ENCODE data around the gene BEND5.

Gene BEND5

DNA sequence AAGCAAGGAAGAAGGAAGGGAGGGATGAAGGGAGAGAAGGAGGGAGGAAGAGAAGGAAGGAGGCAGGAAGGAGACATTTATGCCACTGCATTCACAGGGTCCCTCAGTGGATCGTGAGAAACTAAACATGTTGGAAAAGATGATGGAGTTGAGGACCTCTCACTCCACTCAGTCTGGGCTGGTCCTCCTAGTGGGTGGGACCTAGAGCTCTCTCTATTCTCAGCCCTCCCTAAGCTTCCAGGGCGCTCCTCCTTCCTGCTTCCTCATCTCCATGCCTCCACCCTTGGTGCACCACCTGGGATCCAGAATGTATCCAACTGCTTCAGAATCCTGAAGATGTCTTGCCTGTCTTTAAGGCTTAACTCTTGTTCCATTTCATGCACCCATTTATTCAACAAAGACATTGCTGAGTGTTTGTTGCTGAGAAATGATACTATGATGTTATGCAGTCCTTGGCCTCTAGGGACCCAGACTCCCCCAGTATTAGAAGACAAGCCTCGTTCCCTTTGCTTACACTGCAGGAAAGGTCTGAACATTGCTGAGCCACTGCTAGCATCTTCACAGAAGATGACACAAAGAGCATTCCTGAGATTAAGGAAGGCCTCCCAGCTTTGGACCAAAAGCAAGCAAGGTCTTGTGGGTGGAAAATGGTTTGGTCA lies 88.5 kb downstream of the BEND5 start:
- no peaks in the 10 kb centered on the region for H3K36me3 ChIP-seq (ENCODE audit: control insufficient read depth in 5 of 5, insufficient read depth in 5 of 5, low read length in 5 of 5)
- H3K9ac ChIP-seq (ENCODE audit: low read length in 5 of 5): no peak overlapping the region
- H3K27ac ChIP-seq (ENCODE audit: low read depth, low read length): no peak overlapping the region
- peaks cover 0 to 5% (median 1%) of the 10 kb centered on the region in 5 donors for H3K27me3 ChIP-seq (ENCODE audit: control insufficient read depth in 5 of 5, insufficient read depth in 4 of 5, low read length in 5 of 5)
- no peak overlapping the region for H3K4me3 ChIP-seq (ENCODE audit: low read depth in 1 of 5, low read length in 5 of 5)
- H3K4me1 ChIP-seq (ENCODE audit: control insufficient read depth in 5 of 5, insufficient read depth in 5 of 5, low read length in 5 of 5): peaks cover 0 to 12% (median 7%) of the 10 kb centered on the region in 5 donors
- no peaks in the 10 kb centered on the region for H3K9me3 ChIP-seq (ENCODE audit: control insufficient read depth in 5 of 5, low read length in 5 of 5)

DNA sequence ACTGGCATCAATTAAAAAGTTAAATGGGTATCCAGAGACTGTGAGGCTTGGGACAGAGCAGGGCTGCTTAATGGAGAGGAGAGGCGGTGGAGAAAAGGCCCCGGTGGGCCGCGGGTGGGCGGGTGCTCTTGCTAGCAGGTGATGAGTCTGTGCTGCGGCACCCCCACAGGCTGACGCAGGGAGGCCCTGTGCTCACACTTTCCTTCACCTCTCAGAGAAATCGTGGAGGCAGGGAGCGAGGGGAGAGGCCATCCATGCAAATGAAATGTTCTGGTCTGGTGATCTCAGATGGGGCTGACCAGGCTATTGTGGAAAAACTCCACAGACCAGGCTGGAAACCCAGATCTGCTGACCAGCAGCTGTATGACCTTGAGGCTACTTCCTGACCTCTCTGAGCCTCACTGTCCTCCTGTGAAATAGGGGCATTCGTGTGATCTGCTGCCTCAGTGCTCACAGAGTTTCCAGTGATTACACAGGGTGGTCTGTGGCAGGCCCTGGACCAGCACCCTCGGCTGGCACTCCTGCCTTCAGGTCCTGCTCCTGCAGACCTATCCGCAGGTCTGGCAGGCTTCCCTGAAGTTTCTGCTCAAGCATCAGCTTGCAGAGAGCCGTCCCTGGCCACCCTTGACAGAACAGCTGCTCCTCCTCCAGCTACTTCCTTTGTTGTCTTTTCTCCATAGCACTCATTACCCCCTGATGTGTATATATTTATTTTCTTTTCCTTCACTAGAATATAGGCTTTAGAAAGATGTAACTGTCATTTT lies 89.2 kb downstream of the BEND5 start:
- Histone ChIP-seq H3K36me3 (ENCODE audit: control insufficient read depth in 5 of 5, insufficient read depth in 5 of 5, low read length in 5 of 5) (no peaks in the 10 kb centered on the region), H3K4me3 (ENCODE audit: low read depth in 1 of 5, low read length in 5 of 5) (no peak overlapping the region), H3K27me3 (ENCODE audit: control insufficient read depth in 5 of 5, insufficient read depth in 4 of 5, low read length in 5 of 5) (peaks cover 0 to under 1% (median 0%) of the 10 kb centered on the region in 5 donors), H3K9ac (ENCODE audit: low read length in 5 of 5) (no peak overlapping the region), H3K4me1 (ENCODE audit: control insufficient read depth in 5 of 5, insufficient read depth in 5 of 5, low read length in 5 of 5) (peaks cover 0 to 13% (median 7%) of the 10 kb centered on the region in 5 donors), H3K27ac (ENCODE audit: low read depth, low read length) (no peak overlapping the region), H3K9me3 (ENCODE audit: control insufficient read depth in 5 of 5, low read length in 5 of 5) (no peaks in the 10 kb centered on the region)

DNA sequence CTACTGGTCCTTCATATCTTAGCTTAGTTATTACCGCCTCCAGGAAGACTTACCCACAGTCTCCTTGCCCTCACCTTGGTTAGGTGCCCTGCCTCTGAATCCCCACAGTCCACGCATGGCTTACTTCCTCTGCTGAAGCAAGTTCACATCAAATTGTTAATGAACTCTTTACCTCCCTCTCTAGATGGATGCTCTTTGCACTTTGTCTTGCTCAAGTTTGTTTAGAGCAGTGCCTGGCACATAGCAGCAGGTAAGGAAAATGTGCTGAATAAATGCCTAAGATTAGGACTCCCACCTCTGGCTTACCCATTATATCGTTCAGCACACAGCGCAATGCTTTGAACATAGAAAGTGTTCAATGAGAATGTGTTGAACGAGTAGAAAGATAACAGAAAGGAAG lies 90.5 kb downstream of the BEND5 start:
- Histone ChIP-seq H3K9me3 (ENCODE audit: control insufficient read depth in 5 of 5, low read length in 5 of 5) (no peaks in the 10 kb centered on the region), H3K9ac (ENCODE audit: low read length in 5 of 5) (no peak overlapping the region), H3K27me3 (ENCODE audit: control insufficient read depth in 5 of 5, insufficient read depth in 4 of 5, low read length in 5 of 5) (no peaks in the 10 kb centered on the region), H3K36me3 (ENCODE audit: control insufficient read depth in 5 of 5, insufficient read depth in 5 of 5, low read length in 5 of 5) (no peaks in the 10 kb centered on the region), H3K4me1 (ENCODE audit: control insufficient read depth in 5 of 5, insufficient read depth in 5 of 5, low read length in 5 of 5) (peaks cover 0 to 21% (median 14%) of the 10 kb centered on the region in 5 donors), H3K27ac (ENCODE audit: low read depth, low read length) (no peak overlapping the region), H3K4me3 (ENCODE audit: low read depth in 1 of 5, low read length in 5 of 5) (no peak overlapping the region)

DNA sequence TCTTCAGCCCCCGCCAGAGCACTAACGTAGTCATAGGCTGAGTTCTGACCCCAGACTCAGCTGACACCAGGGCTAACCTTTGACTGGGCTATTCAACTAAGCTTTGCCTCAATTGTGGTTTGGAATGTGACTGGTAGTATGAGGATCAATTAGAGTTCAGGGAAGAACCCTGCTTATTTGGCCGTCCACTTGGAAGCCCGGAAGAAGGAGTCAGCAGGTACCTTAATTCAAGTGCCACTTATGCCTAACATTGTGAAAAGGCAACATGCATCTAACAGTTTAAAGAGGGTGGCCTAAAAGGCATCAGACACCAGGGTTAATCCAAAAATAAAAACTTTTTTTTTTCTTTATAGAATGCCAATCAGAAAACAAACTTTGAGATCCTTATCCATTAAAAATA lies 92.3 kb downstream of the BEND5 start:
- no peak overlapping the region for H3K27ac ChIP-seq (ENCODE audit: low read depth, low read length)
- no peaks in the 10 kb centered on the region for H3K9me3 ChIP-seq (ENCODE audit: control insufficient read depth in 5 of 5, low read length in 5 of 5)
- H3K9ac ChIP-seq (ENCODE audit: low read length in 5 of 5): no peak overlapping the region
- H3K27me3 ChIP-seq (ENCODE audit: control insufficient read depth in 5 of 5, insufficient read depth in 4 of 5, low read length in 5 of 5): no peaks in the 10 kb centered on the region
- H3K4me3 ChIP-seq (ENCODE audit: low read depth in 1 of 5, low read length in 5 of 5): no peak overlapping the region
- H3K4me1 ChIP-seq (ENCODE audit: control insufficient read depth in 5 of 5, insufficient read depth in 5 of 5, low read length in 5 of 5): peaks cover 4 to 36% (median 29%) of the 10 kb centered on the region in 5 donors
- H3K36me3 ChIP-seq (ENCODE audit: control insufficient read depth in 5 of 5, insufficient read depth in 5 of 5, low read length in 5 of 5): no peaks in the 10 kb centered on the region

DNA sequence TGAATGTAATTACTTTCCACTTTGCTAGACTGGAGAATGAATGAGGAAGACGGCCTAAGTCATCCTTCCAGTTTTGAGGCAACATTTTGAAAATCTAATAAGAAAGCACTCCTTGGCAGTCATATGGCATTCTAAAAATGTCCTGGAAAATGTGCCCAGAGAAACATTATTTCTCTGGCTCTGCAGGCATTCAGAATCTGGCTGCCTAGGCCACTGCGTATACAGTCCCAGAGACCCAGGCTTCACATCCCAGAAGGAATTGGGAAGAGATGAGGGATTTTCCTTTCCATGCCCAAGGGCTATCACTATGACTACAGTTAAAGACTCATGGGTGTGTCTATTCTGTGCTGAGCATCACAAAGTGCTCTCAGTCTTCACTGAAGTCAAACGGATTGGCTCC lies 92.9 kb downstream of the BEND5 start:
- Histone ChIP-seq H3K4me1 (ENCODE audit: control insufficient read depth in 5 of 5, insufficient read depth in 5 of 5, low read length in 5 of 5) (peaks cover 4 to 40% (median 32%) of the 10 kb centered on the region in 5 donors), H3K9ac (ENCODE audit: low read length in 5 of 5) (no peak overlapping the region), H3K36me3 (ENCODE audit: control insufficient read depth in 5 of 5, insufficient read depth in 5 of 5, low read length in 5 of 5) (no peaks in the 10 kb centered on the region), H3K27ac (ENCODE audit: low read depth, low read length) (no peak overlapping the region), H3K27me3 (ENCODE audit: control insufficient read depth in 5 of 5, insufficient read depth in 4 of 5, low read length in 5 of 5) (no peaks in the 10 kb centered on the region), H3K4me3 (ENCODE audit: low read depth in 1 of 5, low read length in 5 of 5) (no peak overlapping the region), H3K9me3 (ENCODE audit: control insufficient read depth in 5 of 5, low read length in 5 of 5) (no peaks in the 10 kb centered on the region)

DNA sequence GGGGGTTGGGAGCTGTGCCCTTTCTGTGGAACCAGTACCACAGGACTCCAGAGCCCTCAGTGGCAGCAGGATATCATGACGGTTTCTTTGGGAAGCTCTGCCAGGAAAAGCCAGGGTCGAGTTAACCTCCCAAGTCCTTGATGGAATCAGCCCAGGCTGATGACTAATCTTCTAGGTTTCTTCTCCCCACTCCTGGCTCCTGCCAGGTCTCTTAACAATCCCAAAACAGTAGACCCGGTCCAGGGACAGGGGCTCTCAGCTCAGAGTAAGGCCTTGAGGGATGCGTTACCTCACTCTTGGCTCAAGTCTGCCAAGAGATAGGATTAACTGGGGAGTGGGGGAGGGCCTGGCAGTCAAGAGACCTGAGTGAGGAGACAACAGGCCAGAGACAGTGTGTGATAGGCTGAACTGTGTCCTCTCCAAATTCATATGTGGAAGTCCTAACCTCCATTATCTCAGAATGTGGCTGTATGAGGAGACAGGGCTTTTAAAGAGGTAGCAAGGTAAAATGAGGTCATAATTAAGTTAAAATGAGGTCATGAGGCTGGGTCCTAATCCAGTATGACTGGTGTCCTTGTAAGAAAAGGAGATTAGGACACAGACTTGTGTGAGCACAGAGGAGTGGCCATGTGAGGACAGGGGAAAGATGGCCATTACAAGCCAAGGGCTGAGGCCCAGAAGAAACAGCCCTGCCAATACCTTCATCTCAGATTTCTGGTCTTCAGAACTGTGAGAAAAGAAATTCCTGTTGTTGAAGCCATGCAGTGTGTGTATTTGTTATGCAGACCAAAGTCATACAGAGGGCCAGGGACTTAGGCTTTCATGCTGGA lies 95.0 kb downstream of the BEND5 start:
- H3K9me3 ChIP-seq (ENCODE audit: control insufficient read depth in 5 of 5, low read length in 5 of 5): no peaks in the 10 kb centered on the region
- H3K4me1 ChIP-seq (ENCODE audit: control insufficient read depth in 5 of 5, insufficient read depth in 5 of 5, low read length in 5 of 5): peaks cover 4 to 45% (median 38%) of the 10 kb centered on the region in 5 donors
- H3K4me3 ChIP-seq (ENCODE audit: low read depth in 1 of 5, low read length in 5 of 5): no peak overlapping the region
- no peak overlapping the region for H3K9ac ChIP-seq (ENCODE audit: low read length in 5 of 5)
- H3K36me3 ChIP-seq (ENCODE audit: control insufficient read depth in 5 of 5, insufficient read depth in 5 of 5, low read length in 5 of 5): no peaks in the 10 kb centered on the region
- no peaks in the 10 kb centered on the region for H3K27me3 ChIP-seq (ENCODE audit: control insufficient read depth in 5 of 5, insufficient read depth in 4 of 5, low read length in 5 of 5)
- H3K27ac ChIP-seq (ENCODE audit: low read depth, low read length): no peak overlapping the region

DNA sequence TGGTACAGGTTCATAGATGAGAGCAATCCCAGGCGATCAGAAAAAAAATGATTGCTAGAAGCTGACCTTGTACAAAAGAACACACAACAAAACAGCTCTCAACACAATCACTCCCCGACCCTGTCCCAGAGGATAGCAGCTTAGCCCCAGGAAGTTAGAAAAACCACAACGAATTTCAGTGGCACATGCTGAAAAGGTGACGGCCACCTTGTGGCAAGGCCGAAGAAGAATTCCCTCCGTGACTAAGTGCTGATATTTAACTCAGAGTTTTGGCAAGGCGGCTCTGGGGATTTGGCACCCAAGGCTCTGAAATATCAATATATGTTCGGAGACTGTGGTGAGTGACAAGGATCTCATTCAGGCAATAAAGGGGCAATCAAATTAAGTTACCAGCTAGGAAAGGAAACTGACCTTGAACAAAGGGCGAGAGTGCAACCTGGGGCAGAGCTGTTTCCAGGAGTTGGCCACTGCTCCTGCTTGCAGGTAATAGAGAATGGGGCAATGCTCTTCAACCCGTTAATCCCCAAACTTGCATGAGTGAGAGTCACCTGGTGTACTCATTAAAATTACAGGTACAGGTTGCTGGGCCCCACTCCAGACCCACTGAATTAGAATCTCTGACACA lies 96.2 kb downstream of the BEND5 start:
- Histone ChIP-seq H3K9me3 (ENCODE audit: control insufficient read depth in 5 of 5, low read length in 5 of 5) (no peaks in the 10 kb centered on the region), H3K36me3 (ENCODE audit: control insufficient read depth in 5 of 5, insufficient read depth in 5 of 5, low read length in 5 of 5) (no peaks in the 10 kb centered on the region), H3K27me3 (ENCODE audit: control insufficient read depth in 5 of 5, insufficient read depth in 4 of 5, low read length in 5 of 5) (no peaks in the 10 kb centered on the region), H3K27ac (ENCODE audit: low read depth, low read length) (no peak overlapping the region), H3K4me3 (ENCODE audit: low read depth in 1 of 5, low read length in 5 of 5) (no peak overlapping the region), H3K9ac (ENCODE audit: low read length in 5 of 5) (no peak overlapping the region), H3K4me1 (ENCODE audit: control insufficient read depth in 5 of 5, insufficient read depth in 5 of 5, low read length in 5 of 5) (peaks cover 4 to 45% (median 38%) of the 10 kb centered on the region in 5 donors)

DNA sequence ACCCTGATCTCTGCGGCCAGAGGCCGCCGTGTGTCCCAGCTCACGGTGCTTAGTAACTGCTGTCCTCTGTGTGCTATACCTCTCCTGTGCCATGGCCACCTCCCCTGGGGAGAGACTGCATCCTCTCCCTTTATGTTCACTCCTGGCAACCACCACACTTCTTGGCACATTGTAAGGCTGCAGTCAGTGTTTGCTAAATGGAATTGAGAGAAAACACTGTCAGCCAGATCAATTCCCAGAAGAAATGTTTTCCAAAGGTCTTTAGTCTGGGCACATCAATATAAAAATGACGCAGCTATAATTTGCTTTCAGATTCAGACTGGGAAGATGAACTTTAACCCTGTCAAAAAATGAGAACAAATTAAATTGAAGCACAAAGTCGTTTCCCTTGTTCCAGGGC lies 96.8 kb downstream of the BEND5 start:
- Histone ChIP-seq H3K9ac (ENCODE audit: low read length in 5 of 5) (no peak overlapping the region), H3K4me3 (ENCODE audit: low read depth in 1 of 5, low read length in 5 of 5) (no peak overlapping the region), H3K9me3 (ENCODE audit: control insufficient read depth in 5 of 5, low read length in 5 of 5) (no peaks in the 10 kb centered on the region), H3K36me3 (ENCODE audit: control insufficient read depth in 5 of 5, insufficient read depth in 5 of 5, low read length in 5 of 5) (no peaks in the 10 kb centered on the region), H3K27ac (ENCODE audit: low read depth, low read length) (no peak overlapping the region), H3K4me1 (ENCODE audit: control insufficient read depth in 5 of 5, insufficient read depth in 5 of 5, low read length in 5 of 5) (peaks cover 4 to 45% (median 38%) of the 10 kb centered on the region in 5 donors), H3K27me3 (ENCODE audit: control insufficient read depth in 5 of 5, insufficient read depth in 4 of 5, low read length in 5 of 5) (peaks cover 0 to 2% (median 0%) of the 10 kb centered on the region in 5 donors)

DNA sequence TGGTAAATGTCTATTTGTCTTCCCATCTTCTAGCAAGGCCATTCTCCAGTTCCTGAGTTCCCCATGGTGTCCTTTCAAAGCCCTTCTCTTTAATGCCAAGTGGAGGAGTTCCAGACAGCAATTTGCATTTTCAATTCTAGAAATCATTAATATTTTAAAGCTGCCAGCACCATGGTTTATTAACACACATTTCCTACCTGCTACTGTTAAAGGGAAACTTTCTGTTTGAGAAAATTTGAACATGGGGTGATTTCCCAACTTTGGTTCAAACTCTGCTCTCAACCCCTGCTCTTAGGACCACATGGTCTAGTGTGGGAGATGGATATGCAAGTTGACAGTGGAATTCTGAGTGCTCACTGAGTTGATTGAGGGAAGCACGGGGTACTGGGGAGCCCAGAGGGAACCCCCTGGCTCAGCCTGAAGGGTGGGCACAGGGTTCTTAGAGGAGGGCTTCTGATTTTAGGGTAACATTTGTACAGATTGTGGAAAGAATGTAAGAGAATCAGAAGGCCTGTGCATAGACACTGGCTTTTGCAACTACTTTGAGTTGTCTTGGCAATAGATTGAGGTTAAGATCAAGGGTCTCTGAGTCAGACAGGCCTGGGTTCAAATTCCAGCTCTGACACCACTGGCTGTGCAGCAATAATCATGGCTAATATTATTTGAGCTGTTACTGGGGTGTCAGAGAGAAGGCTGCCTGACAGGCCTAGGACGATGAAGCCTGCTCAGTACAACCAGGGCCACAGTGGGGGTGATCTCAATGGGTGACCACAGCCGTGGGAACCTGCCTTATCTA lies 97.8 kb downstream of the BEND5 start:
- H3K36me3 ChIP-seq (ENCODE audit: control insufficient read depth in 5 of 5, insufficient read depth in 5 of 5, low read length in 5 of 5): no peaks in the 10 kb centered on the region
- no peak overlapping the region for H3K27ac ChIP-seq (ENCODE audit: low read depth, low read length)
- H3K27me3 ChIP-seq (ENCODE audit: control insufficient read depth in 5 of 5, insufficient read depth in 4 of 5, low read length in 5 of 5): peaks cover 0 to 2% (median 0%) of the 10 kb centered on the region in 5 donors
- H3K9ac ChIP-seq (ENCODE audit: low read length in 5 of 5): no peak overlapping the region
- peaks cover 4 to 39% (median 33%) of the 10 kb centered on the region in 5 donors for H3K4me1 ChIP-seq (ENCODE audit: control insufficient read depth in 5 of 5, insufficient read depth in 5 of 5, low read length in 5 of 5)
- no peak overlapping the region for H3K4me3 ChIP-seq (ENCODE audit: low read depth in 1 of 5, low read length in 5 of 5)
- no peaks in the 10 kb centered on the region for H3K9me3 ChIP-seq (ENCODE audit: control insufficient read depth in 5 of 5, low read length in 5 of 5)
